GM12872 (cell line): ENCODE data around the gene RTP3.

Source experiments
- CTCF ChIP-seq: IDR thresholded peaks from 3 replicates; pipeline ENCODE4 v1.5.1; 2011; ENCODE audit warnings: low read depth, mild to moderate bottlenecking, low read length, moderate library complexity; ENCODE audit not compliant: insufficient read depth

Gene RTP3

GRCh38 chr3:46469680-46470357, 28.0 kb upstream of the RTP3 start:
- no peak for TF ChIP-seq CTCF

- no peak for TF ChIP-seq CTCF
Observed at GRCh38 chr3:46470831-46471230, 26.9 kb upstream of the RTP3 start.

- no peak for TF ChIP-seq CTCF
Observed at GRCh38 chr3:46471371-46471914, 26.3 kb upstream of the RTP3 start.

- no peak for TF ChIP-seq CTCF
Observed at GRCh38 chr3:46472736-46473135, 25.0 kb upstream of the RTP3 start.

DNA sequence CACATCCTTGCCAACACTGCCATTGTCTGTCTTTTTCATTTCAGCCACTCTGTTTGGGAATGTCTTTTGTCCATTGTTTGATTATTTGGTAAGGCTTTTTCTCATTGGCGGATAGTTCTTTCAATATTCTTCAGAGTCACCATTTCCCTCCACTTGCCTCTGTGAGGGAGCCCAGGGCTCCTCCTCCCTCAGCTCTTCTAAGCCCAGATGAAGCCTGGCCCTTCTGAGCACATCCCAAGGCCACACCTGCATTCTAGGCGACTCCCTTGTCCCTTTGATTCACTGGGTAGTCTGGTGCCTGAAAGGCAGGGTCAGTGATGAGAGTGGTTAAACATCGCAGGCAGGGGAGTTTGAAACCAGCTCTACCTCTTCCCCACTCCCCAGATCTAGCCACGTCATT, 20.6 kb upstream of the RTP3 start:
- no peak for TF ChIP-seq CTCF

DNA sequence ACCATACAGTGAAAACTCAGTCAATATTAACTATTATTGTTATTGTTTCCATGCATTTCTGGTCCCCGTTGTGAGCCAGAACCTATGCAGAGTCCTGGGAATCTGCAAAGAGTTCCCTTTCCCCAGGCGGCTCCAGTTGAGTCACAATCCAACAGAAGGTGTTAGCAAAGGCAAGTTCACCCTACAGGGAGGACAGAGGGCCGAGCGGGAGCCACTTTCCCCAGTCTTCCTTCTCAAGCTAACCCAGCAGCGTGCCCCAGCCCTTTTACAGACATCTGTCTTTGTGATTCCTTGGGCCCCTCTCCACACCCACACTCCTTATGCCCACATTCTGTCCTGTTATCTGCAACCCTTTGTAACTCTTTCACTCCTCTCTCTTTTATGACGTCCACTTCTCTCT, 20.0 kb upstream of the RTP3 start:
- no peak for TF ChIP-seq CTCF

- no peak for TF ChIP-seq CTCF
Observed at GRCh38 chr3:46478341-46478740, 19.4 kb upstream of the RTP3 start.
